GM18520 (cell line): ENCODE results near the gene GPR142.

Source experiments
- ATAC-seq: cut with Tn5 transposase; IDR thresholded peaks from one replicate; pipeline ENCODE4 v1.9.1; 2021; ENCODE audit not compliant: unreplicated experiment

GPR142 gene

GRCh38 chr17:74369221-74369620 lies 1.9 kb downstream of the GPR142 start:
- ATAC-seq, result no peak

GRCh38 chr17:74369665-74370490 lies 2.6 kb downstream of the GPR142 start:
- ATAC-seq, result no peak

GRCh38 chr17:74371653-74372147 lies 4.4 kb downstream of the GPR142 start:
- ATAC-seq, result no peak

GRCh38 chr17:74372426-74372825 lies 5.1 kb downstream of the GPR142 start:
- no peak for ATAC-seq

- no peak for ATAC-seq
Measured at GRCh38 chr17:74373838-74374606, 6.7 kb downstream of the GPR142 start.

- no peak for ATAC-seq
Measured at GRCh38 chr17:74374858-74375257, 7.6 kb downstream of the GPR142 start.

GRCh38 chr17:74379495-74380085 lies 12.3 kb downstream of the GPR142 start:
- ATAC-seq, result no peak

- ATAC-seq, result no peak
Measured at GRCh38 chr17:74380086-74380958, 13.0 kb downstream of the GPR142 start.

- no peak for ATAC-seq
Measured at GRCh38 chr17:74380959-74381808, 13.9 kb downstream of the GPR142 start.

GRCh38 chr17:74383141-74383540 lies 15.8 kb downstream of the GPR142 start:
- no peak for ATAC-seq

GRCh38 chr17:74385201-74385600 lies 17.9 kb downstream of the GPR142 start:
- ATAC-seq, result no peak

GRCh38 chr17:74386386-74386785 lies 19.1 kb downstream of the GPR142 start:
- ATAC-seq, result no peak

- ATAC-seq, result no peak
Measured at GRCh38 chr17:74387365-74388218, 20.3 kb downstream of the GPR142 start.

GRCh38 chr17:74389084-74389753 lies 21.9 kb downstream of the GPR142 start:
- ATAC-seq, result no peak

- no peak for ATAC-seq
Measured at GRCh38 chr17:74389937-74390679, 22.8 kb downstream of the GPR142 start.

GRCh38 chr17:74390680-74391653 lies 23.7 kb downstream of the GPR142 start:
- ATAC-seq, result no peak
